AG04450 (cell line): Measurements from ENCODE around the gene ZFYVE28. TPM values are rescaled to one million over a fixed set of nuclear protein-coding genes. Genes with fewer than 3 reads are reported as not detected.

Source experiments
- CTCF ChIA-PET: fragments of 300-600, 350-600 bp; formaldehyde crosslinking; extraction: SDS; loops from one replicate; lab custom pipeline; 2022; ENCODE audit warnings: antibody characterized with exemption, inconsistent platforms; lab: Charles Lee
- POLR2A ChIA-PET: fragments of 350-600 bp; formaldehyde crosslinking; extraction: SDS; loops from one replicate; lab custom pipeline; 2021; ENCODE audit warnings: antibody characterized with exemption, inconsistent platforms; lab: Yijun Ruan, JAX
- DNase-seq: peaks from one replicate; pipeline ENCODE4 v3.0.0-alpha.2; 2011; ENCODE audit warnings: low read depth, low spot score
- H3K27ac ChIP-seq: one replicate; pipeline ENCODE4 v1.5.1; 2012; ENCODE audit warnings: low read depth, low read length, control low read depth
- H3K27me3 ChIP-seq: one replicate; pipeline ENCODE4 v1.6.0; 2012; ENCODE audit warnings: low read length; ENCODE audit not compliant: control insufficient read depth, insufficient read depth
- H3K4me3 ChIP-seq: 2 replicates; pipeline ENCODE4 v1.5.1; 2011; ENCODE audit warnings: mild to moderate bottlenecking, low read depth, low read length, control low read depth
- H3K9me3 ChIP-seq: 2 replicates; pipeline ENCODE4 v1.5.1; 2012; ENCODE audit warnings: low read length; ENCODE audit not compliant: control insufficient read depth, insufficient read depth
- CTCF ChIP-seq: IDR thresholded peaks from 2 replicates; pipeline ENCODE4 v1.5.1; 2011; ENCODE audit warnings: low read depth, low read length, control low read depth, inconsistent platforms
- polyA plus RNA-seq: library from polyadenylated mRNA; depleted of rRNA; stranded (reverse); fragments of >200 nt; gene quantifications from 2 replicates; pipeline ENCODE4 v1.2.3, GENCODE V29; 2011

ZFYVE28 gene
- polyA plus RNA-seq, 1 experiment = 2.2 TPM

- H3K27me3 ChIP-seq = no peaks in the 10 kb centered on the region
- no peak for DNase-seq
- no peak overlapping the region for H3K27ac ChIP-seq
- ChIA-PET CTCF (interaction anchor here (0.5 kb wide), 1 partner anchor 96 kb away, joined by 11 read pairs; no protein-coding TSS in a partner anchor), POLR2A (no interaction called here)
- no peak overlapping the region for H3K4me3 ChIP-seq
- TF ChIP-seq CTCF = no peak
- no peaks in the 10 kb centered on the region; the same call in 1 of the 2 replicates for H3K9me3 ChIP-seq
Observed at GRCh38 chr4:2258091-2259035, 160.1 kb downstream of the ZFYVE28 start.

- ChIA-PET POLR2A (interaction anchor here (0.6 kb wide), 1 partner anchor 368 kb away, joined by 3 read pairs; no protein-coding TSS in a partner anchor), CTCF (interaction anchor here (0.5 kb wide), 1 partner anchor 96 kb away, joined by 11 read pairs; no protein-coding TSS in a partner anchor)
- Histone ChIP-seq H3K4me3 (no peak overlapping the region), H3K27me3 (no peaks in the 10 kb centered on the region), H3K9me3 (no peaks in the 10 kb centered on the region; the same call in 1 of the 2 replicates), H3K27ac (no peak overlapping the region)
- DNase-seq = no peak
- TF ChIP-seq CTCF = no peak
Observed at GRCh38 chr4:2257361-2258081, 160.9 kb downstream of the ZFYVE28 start.

GRCh38 chr4:2256781-2257191 lies 161.7 kb downstream of the ZFYVE28 start:
- CTCF ChIA-PET = no interaction called here
- DNase-seq = no peak
- Histone ChIP-seq H3K27me3 (no peaks in the 10 kb centered on the region), H3K4me3 (no peak overlapping the region), H3K9me3 (no peaks in the 10 kb centered on the region; the same call in 1 of the 2 replicates), H3K27ac (no peak overlapping the region)
- no peak for TF ChIP-seq CTCF
- POLR2A ChIA-PET = no interaction called here

- Histone ChIP-seq H3K4me3 (no peak overlapping the region), H3K9me3 (no peaks in the 10 kb centered on the region; the same call in 1 of the 2 replicates), H3K27ac (peak overlapping the region; percentile 11), H3K27me3 (no peaks in the 10 kb centered on the region)
- no peak for DNase-seq
- ChIA-PET POLR2A (no interaction called here), CTCF (no interaction called here)
- TF ChIP-seq CTCF = no peak
Observed at GRCh38 chr4:2256156-2256731, 162.2 kb downstream of the ZFYVE28 start.
